ENCODE results near the gene DNAH10. TPM values are rescaled to one million over a fixed set of nuclear protein-coding genes. Genes with fewer than 3 reads are reported as not detected.
"Not testable (repeated sequence)": the region's sequence is repeated elsewhere in the genome, so short reads cannot be mapped to it uniquely, and the experiment has no call there.

The DNAH10 gene
- total and polyA plus RNA-seq, 10 of the 15 experiments (the other 5 are each of a cell fraction or from before 2014, with no cell fraction given), result 0.01 to 0.32 (median 0.06) TPM

GRCh38 chr12:123910761-123911193, 148.7 kb downstream of the DNAH10 start:
- Histone ChIP-seq H3K9ac (ENCODE audit: control insufficient read depth, insufficient read depth, low read length) (no peak overlapping the region), H4K20me1 (ENCODE audit: control insufficient read depth, insufficient read depth) (no peaks in the 10 kb centered on the region), H3K4me1 (ENCODE audit: control insufficient read depth, insufficient read depth, low read length) (no peaks in the 10 kb centered on the region), H3K27me3 (replicated peaks in 1 of 2; ENCODE audit: control insufficient read depth in 2 of 2, insufficient read depth in 2 of 2, low read length in 1 of 2) (no peaks in the 10 kb centered on the region), H2AFZ (ENCODE audit: control insufficient read depth, low read depth, low read length) (no peak overlapping the region), H3K79me2 (ENCODE audit: control insufficient read depth, insufficient read depth, low read length) (no peaks in the 10 kb centered on the region), H3K36me3 (ENCODE audit: control insufficient read depth in 2 of 2, insufficient read depth in 2 of 2, low read length in 1 of 2) (no peaks in the 10 kb centered on the region), H3K4me3 (no peak overlapping the region), H3K9me3 (replicated peaks; ENCODE audit: control insufficient read depth, insufficient read depth, low read length) (no peaks in the 10 kb centered on the region), H3K4me2 (ENCODE audit: control insufficient read depth, insufficient read depth) (no peak overlapping the region), H3K27ac (ENCODE audit: control insufficient read depth, insufficient read depth) (no peak overlapping the region)
- BruUV-seq (replicated peaks), result no TSS peak
- intact Hi-C loops (cut with micrococcal nuclease; ENCODE audit: unreplicated experiment) (no loop called here), in situ Hi-C loops (cut with MboI) (no loop called here)
- ChIA-PET CTCF (interaction anchor here (1.2 kb wide), 1 partner anchor 73 kb away, joined by 5 read pairs; no protein-coding TSS in a partner anchor), SMC1A (ENCODE audit: uncharacterized antibody, unreplicated experiment) (no interaction called here), RAD21 (ENCODE audit: unreplicated experiment) (interaction anchor here (1.0 to 1.3 kb wide), 3 partner anchors 74 to 122 kb away, joined by 3 to 4 read pairs (median 4); no protein-coding TSS in a partner anchor), POLR2A (no interaction called here)
- DNase-seq (ENCODE audit: low read depth, low spot score) (no peak), ATAC-seq (peak; percentile 47), FAIRE-seq (no peak)
- 32% methylated on average over 5 of the region's 5 CpGs for WGBS (ENCODE audit: insufficient coverage, insufficient replicate concordance, low lambda C conversion rate, missing lambda C conversion rate)
- TF ChIP-seq MTA3 (IDR thresholded peaks at IDR 0.05; ENCODE audit: borderline replicate concordance, low read length), result no peak
- no peak for TF ChIP-seq KAT2A (conservative IDR thresholded peaks at IDR 0.05; ENCODE audit: control insufficient read depth, low read depth, low read length)
- no peak for TF ChIP-seq RB1 (IDR thresholded peaks at IDR 0.05; ENCODE audit: borderline replicate concordance)
- no peak for TF ChIP-seq MYB (IDR thresholded peaks at IDR 0.05; ENCODE audit: borderline replicate concordance, low read depth, low read length)
- no peak for TF ChIP-seq BACH1 (IDR thresholded peaks at IDR 0.05; ENCODE audit: borderline replicate concordance)
- TF ChIP-seq ATF7 (IDR thresholded peaks at IDR 0.05; ENCODE audit: low read depth), result no peak
- no peak for TF ChIP-seq WRNIP1 (IDR thresholded peaks at IDR 0.05; ENCODE audit: borderline replicate concordance, low read depth, low read length)
- no peak for TF ChIP-seq CBX5 (IDR thresholded peaks at IDR 0.05; ENCODE audit: low read depth)

- H3K9me3 ChIP-seq (replicated peaks; ENCODE audit: control insufficient read depth, insufficient read depth, low read length); BruUV-seq (replicated peaks); in situ Hi-C loops (cut with MboI); H3K27me3 ChIP-seq (replicated peaks in 1 of 2; ENCODE audit: control insufficient read depth in 2 of 2, insufficient read depth in 2 of 2, low read length in 1 of 2); SMC1A ChIA-PET (ENCODE audit: uncharacterized antibody, unreplicated experiment); H3K36me3 ChIP-seq (ENCODE audit: control insufficient read depth in 2 of 2, insufficient read depth in 2 of 2, low read length in 1 of 2); DNase-seq (ENCODE audit: low read depth, low spot score); H3K27ac ChIP-seq (ENCODE audit: control insufficient read depth, insufficient read depth); H3K4me3 ChIP-seq; H2AFZ ChIP-seq (ENCODE audit: control insufficient read depth, low read depth, low read length); H3K9ac ChIP-seq (ENCODE audit: control insufficient read depth, insufficient read depth, low read length); POLR2A ChIA-PET; intact Hi-C loops (cut with micrococcal nuclease; ENCODE audit: unreplicated experiment); H3K79me2 ChIP-seq (ENCODE audit: control insufficient read depth, insufficient read depth, low read length); RAD21 ChIA-PET (ENCODE audit: unreplicated experiment); H3K4me1 ChIP-seq (ENCODE audit: control insufficient read depth, insufficient read depth, low read length); H3K4me2 ChIP-seq (ENCODE audit: control insufficient read depth, insufficient read depth); H4K20me1 ChIP-seq (ENCODE audit: control insufficient read depth, insufficient read depth); ATAC-seq; FAIRE-seq: not testable (repeated sequence)
- CTCF ChIA-PET, result interaction anchor here (0.5 kb wide), 1 partner anchor 25 kb away, joined by 3 read pairs; no protein-coding TSS in a partner anchor
- WGBS (ENCODE audit: insufficient coverage, insufficient replicate concordance, low lambda C conversion rate, missing lambda C conversion rate), result 83% methylated on average over 2 of the region's 9 CpGs
Measured at GRCh38 chr12:123911672-123912409, 149.7 kb downstream of the DNAH10 start.
